Measurements from ENCODE around the gene KLHL36. TPM values are rescaled to one million over a fixed set of nuclear protein-coding genes. Genes with fewer than 3 reads are reported as not detected.

The KLHL36 gene
- total RNA-seq, 5 donors from 2014 or later (not counting 1 experiment from before 2014, with no cell fraction given): 96.1 to 135 (median 127) TPM

- DNase-seq (no peak), ATAC-seq (replicated peaks in 1 of 4) (no peak)
- Histone ChIP-seq H3K4me1 (ENCODE audit: control insufficient read depth in 1 of 2, extremely low read depth in 1 of 2, insufficient read depth in 2 of 2, low read length in 2 of 2) (peaks cover 77 to 99% of the 10 kb centered on the region in 2 experiments), H3K9me3 (peaks cover 2% of the 10 kb centered on the region), H3K36me3 (ENCODE audit: control insufficient read depth in 2 of 2, extremely low read depth in 1 of 2, insufficient read depth in 1 of 2, low read length in 1 of 2) (peaks cover 2 to 14% of the 10 kb centered on the region in 2 donors), H3K27ac (ENCODE audit: low read length) (peak overlapping the region; percentile 39), H3K27me3 (replicated peaks in 1 of 2; ENCODE audit: control insufficient read depth in 2 of 2, extremely low read depth in 1 of 2, insufficient read depth in 2 of 2, low read length in 1 of 2) (no peaks in the 10 kb centered on the region), H3K4me3 (ENCODE audit: control insufficient read depth in 1 of 2, extremely low read depth in 1 of 2, low read length in 1 of 2) (no peak overlapping the region)
- Mint-ChIP-seq H3K4me3 (peak overlapping the region in 1 of 3 donors; percentile 76), H3K9me3 (no peaks in the 10 kb centered on the region), H3K4me1 (peaks cover 88 to 95% (median 92%) of the 10 kb centered on the region in 3 donors), H3K36me3 (peaks cover 7% of the 10 kb centered on the region), H3K27me3 (no peaks in the 10 kb centered on the region), H3K27ac (peak overlapping the region; percentile 90 to 96)
- POLR2A ChIA-PET: no interaction called here
- CTCF ChIA-PET: no interaction called here
- 76% methylated on average over 4 of the region's 9 CpGs for WGBS (ENCODE audit: insufficient coverage)
Observed at GRCh38 chr16:84604477-84605013, 43.8 kb upstream of the KLHL36 start.

GRCh38 chr16:84605339-84605848 is 42.9 kb upstream of the KLHL36 start:
- ChIA-PET CTCF (no interaction called here), POLR2A (no interaction called here)
- H3K27me3 Mint-ChIP-seq: no peaks in the 10 kb centered on the region
- no peak overlapping the region for H3K4me3 ChIP-seq (ENCODE audit: control insufficient read depth in 1 of 2, extremely low read depth in 1 of 2, low read length in 1 of 2)
- peak overlapping the region; percentile 79 for H3K27ac ChIP-seq (ENCODE audit: low read length)
- H3K4me1 ChIP-seq (ENCODE audit: control insufficient read depth in 1 of 2, extremely low read depth in 1 of 2, insufficient read depth in 2 of 2, low read length in 2 of 2): peaks cover 76 to 99% of the 10 kb centered on the region in 2 experiments
- no peak for ATAC-seq (replicated peaks in 1 of 4)
- H3K9me3 ChIP-seq: peaks cover 2% of the 10 kb centered on the region
- DNase-seq: no peak
- H3K36me3 Mint-ChIP-seq: peaks cover 12% of the 10 kb centered on the region
- peak overlapping the region in 1 of 3 donors; percentile 76 for H3K4me3 Mint-ChIP-seq
- peaks cover 88 to 95% (median 92%) of the 10 kb centered on the region in 3 donors for H3K4me1 Mint-ChIP-seq
- peaks cover 2 to 20% of the 10 kb centered on the region in 2 donors for H3K36me3 ChIP-seq (ENCODE audit: control insufficient read depth in 2 of 2, extremely low read depth in 1 of 2, insufficient read depth in 1 of 2, low read length in 1 of 2)
- H3K27me3 ChIP-seq (replicated peaks in 1 of 2; ENCODE audit: control insufficient read depth in 2 of 2, extremely low read depth in 1 of 2, insufficient read depth in 2 of 2, low read length in 1 of 2): no peaks in the 10 kb centered on the region
- peak overlapping the region; percentile 90 to 96 for H3K27ac Mint-ChIP-seq
- no peaks in the 10 kb centered on the region for H3K9me3 Mint-ChIP-seq
- WGBS (ENCODE audit: insufficient coverage): 62% methylated on average over 2 of the region's 6 CpGs

- ATAC-seq (replicated peaks in 1 of 4) (peak; percentile 51 to 64 (median 57)), DNase-seq (peak in 10 of 35 experiments; percentile 26 to 60 (median 36))
- WGBS (ENCODE audit: insufficient coverage): 53% methylated on average over 13 of the region's 14 CpGs
- Histone ChIP-seq H3K27me3 (replicated peaks in 1 of 2; ENCODE audit: control insufficient read depth in 2 of 2, extremely low read depth in 1 of 2, insufficient read depth in 2 of 2, low read length in 1 of 2) (no peaks in the 10 kb centered on the region), H3K36me3 (ENCODE audit: control insufficient read depth in 2 of 2, extremely low read depth in 1 of 2, insufficient read depth in 1 of 2, low read length in 1 of 2) (peaks cover 2 to 25% of the 10 kb centered on the region in 2 donors), H3K27ac (ENCODE audit: low read length) (peak overlapping the region; percentile 79), H3K4me1 (ENCODE audit: control insufficient read depth in 1 of 2, extremely low read depth in 1 of 2, insufficient read depth in 2 of 2, low read length in 2 of 2) (peaks cover 75 to 99% of the 10 kb centered on the region in 2 experiments), H3K9me3 (peaks cover 2% of the 10 kb centered on the region), H3K4me3 (ENCODE audit: control insufficient read depth in 1 of 2, extremely low read depth in 1 of 2, low read length in 1 of 2) (peak overlapping the region in 1 of 2 donors; percentile 5)
- CTCF ChIA-PET: interaction anchor here in 1 of 2 donors (0.5 to 1.0 kb wide), 3 partner anchors 8 to 66 kb away, joined by 3 to 5 read pairs (median 3); no protein-coding TSS in a partner anchor
- H3K9me3 Mint-ChIP-seq: no peaks in the 10 kb centered on the region
- peaks cover 21% of the 10 kb centered on the region for H3K36me3 Mint-ChIP-seq
- no peaks in the 10 kb centered on the region for H3K27me3 Mint-ChIP-seq
- peaks cover 88 to 95% (median 92%) of the 10 kb centered on the region in 3 donors for H3K4me1 Mint-ChIP-seq
- POLR2A ChIA-PET: interaction anchor here in 1 of 2 donors (0.6 kb wide), 1 partner anchor 53 kb away, joined by 3 read pairs; no protein-coding TSS in a partner anchor
- H3K4me3 Mint-ChIP-seq: peak overlapping the region; percentile 25 to 76 (median 39)
- peak overlapping the region; percentile 90 to 96 for H3K27ac Mint-ChIP-seq
Observed at GRCh38 chr16:84606081-84606875, 42.0 kb upstream of the KLHL36 start.

GRCh38 chr16:84607061-84607460 is 41.2 kb upstream of the KLHL36 start:
- Histone ChIP-seq H3K9me3 (peaks cover 2% of the 10 kb centered on the region), H3K27ac (ENCODE audit: low read length) (peak overlapping the region; percentile 79), H3K36me3 (ENCODE audit: control insufficient read depth in 2 of 2, extremely low read depth in 1 of 2, insufficient read depth in 1 of 2, low read length in 1 of 2) (peaks cover 5 to 25% of the 10 kb centered on the region in 2 donors), H3K27me3 (replicated peaks in 1 of 2; ENCODE audit: control insufficient read depth in 2 of 2, extremely low read depth in 1 of 2, insufficient read depth in 2 of 2, low read length in 1 of 2) (no peaks in the 10 kb centered on the region), H3K4me3 (ENCODE audit: control insufficient read depth in 1 of 2, extremely low read depth in 1 of 2, low read length in 1 of 2) (peak overlapping the region in 1 of 2 donors; percentile 5), H3K4me1 (ENCODE audit: control insufficient read depth in 1 of 2, extremely low read depth in 1 of 2, insufficient read depth in 2 of 2, low read length in 2 of 2) (peaks cover 74 to 99% of the 10 kb centered on the region in 2 experiments)
- no peak for DNase-seq
- no peaks in the 10 kb centered on the region for H3K27me3 Mint-ChIP-seq
- WGBS (ENCODE audit: insufficient coverage): 82% methylated on average over 9 of the region's 13 CpGs
- H3K4me1 Mint-ChIP-seq: peaks cover 88 to 95% (median 92%) of the 10 kb centered on the region in 3 donors
- H3K36me3 Mint-ChIP-seq: peaks cover 25% of the 10 kb centered on the region
- no peak for ATAC-seq (replicated peaks in 1 of 4)
- peak overlapping the region; percentile 25 to 76 (median 67) for H3K4me3 Mint-ChIP-seq
- ChIA-PET POLR2A (interaction anchor here (0.6 to 0.9 kb wide), 2 partner anchors 10 to 54 kb away, joined by 3 read pairs; no protein-coding TSS in a partner anchor), CTCF (interaction anchor here in 1 of 2 donors (0.5 to 1.6 kb wide), 3 partner anchors 9 to 13 kb away, joined by 3 to 4 read pairs (median 3); no protein-coding TSS in a partner anchor)
- H3K9me3 Mint-ChIP-seq: no peaks in the 10 kb centered on the region
- H3K27ac Mint-ChIP-seq: peak overlapping the region; percentile 90 to 96

GRCh38 chr16:84607694-84608093 is 40.6 kb upstream of the KLHL36 start:
- DNase-seq: peak in 5 of 35 experiments; percentile 17 to 63 (median 30)
- H3K36me3 Mint-ChIP-seq: peaks cover 27% of the 10 kb centered on the region
- POLR2A ChIA-PET: interaction anchor here in 1 of 2 donors (0.9 to 1.0 kb wide), 2 partner anchors 10 to 41 kb away, joined by 3 to 5 read pairs; partner anchors contain the start of gene KLHL36
- CTCF ChIA-PET: interaction anchor here in 1 of 2 donors (1.2 to 1.6 kb wide), 4 partner anchors 8 to 55 kb away, joined by 3 to 5 read pairs (median 4); no protein-coding TSS in a partner anchor
- peaks cover 10 to 25% of the 10 kb centered on the region in 2 donors for H3K36me3 ChIP-seq (ENCODE audit: control insufficient read depth in 2 of 2, extremely low read depth in 1 of 2, insufficient read depth in 1 of 2, low read length in 1 of 2)
- peaks cover 2% of the 10 kb centered on the region for H3K9me3 ChIP-seq
- H3K9me3 Mint-ChIP-seq: no peaks in the 10 kb centered on the region
- no peaks in the 10 kb centered on the region for H3K27me3 Mint-ChIP-seq
- H3K27ac ChIP-seq (ENCODE audit: low read length): peak overlapping the region; percentile 79
- H3K27ac Mint-ChIP-seq: peak overlapping the region; percentile 90 to 96
- H3K4me1 ChIP-seq (ENCODE audit: control insufficient read depth in 1 of 2, extremely low read depth in 1 of 2, insufficient read depth in 2 of 2, low read length in 2 of 2): peaks cover 78 to 99% of the 10 kb centered on the region in 2 experiments
- peak overlapping the region; percentile 56 to 76 (median 67) for H3K4me3 Mint-ChIP-seq
- peak overlapping the region; percentile 13 to 17 for H3K4me3 ChIP-seq (ENCODE audit: control insufficient read depth in 1 of 2, extremely low read depth in 1 of 2, low read length in 1 of 2)
- 13% methylated on average over 7 of the region's 7 CpGs for WGBS (ENCODE audit: insufficient coverage)
- H3K4me1 Mint-ChIP-seq: peaks cover 88 to 95% (median 92%) of the 10 kb centered on the region in 3 donors
- no peaks in the 10 kb centered on the region for H3K27me3 ChIP-seq (replicated peaks in 1 of 2; ENCODE audit: control insufficient read depth in 2 of 2, extremely low read depth in 1 of 2, insufficient read depth in 2 of 2, low read length in 1 of 2)
- ATAC-seq (replicated peaks in 1 of 4): peak; percentile 68 to 74 (median 72)
